ENCODE measurements around the gene LYPD5. TPM values are rescaled to one million over a fixed set of nuclear protein-coding genes. Genes with fewer than 3 reads are reported as not detected.
"Not testable (repeated sequence)": the region's sequence is repeated elsewhere in the genome, so short reads cannot be mapped to it uniquely, and the experiment has no call there.

LYPD5 gene
- total RNA-seq, 2 experiments from 2014 or later, result 0.51 to 0.61 TPM

- intact Hi-C loops (cut with micrococcal nuclease), result no loop called here
- TF ChIP-seq CTCF (IDR thresholded peaks at IDR 0.05), result no peak
- ATAC-seq (no peak), DNase-seq (no peak)
- H3K36me3 Mint-ChIP-seq (ENCODE audit: low read depth), result peaks cover 87% of the 10 kb centered on the region
- peaks cover 46% of the 10 kb centered on the region for H3K9me3 Mint-ChIP-seq
- CTCF ChIA-PET, result interaction anchor here (1.4 kb wide), 1 partner anchor 12 kb away, joined by 3 read pairs; the partner anchor contains the start of gene ZNF283
- H3K27ac Mint-ChIP-seq, result no peak overlapping the region
- no peak overlapping the region for H3K4me3 Mint-ChIP-seq
- POLR2A ChIA-PET, result interaction anchor here (0.6 kb wide), 1 partner anchor 325 kb away, joined by 3 read pairs; no protein-coding TSS in a partner anchor
- H3K27me3 Mint-ChIP-seq, result no peaks in the 10 kb centered on the region
- H3K4me1 Mint-ChIP-seq (ENCODE audit: low read depth), result no peaks in the 10 kb centered on the region
These were observed 36.9 kb upstream of the LYPD5 start for GRCh38 chr19:43839139-43839538.

- Mint-ChIP-seq H3K36me3 (ENCODE audit: low read depth) (peaks cover 33% of the 10 kb centered on the region), H3K4me1 (ENCODE audit: low read depth) (peaks cover 16% of the 10 kb centered on the region), H3K27ac (peak within 1 kb of the TSS; percentile 80), H3K4me3 (peak within 1 kb of the TSS; percentile 88), H3K9me3 (peaks cover 15% of the 10 kb centered on the region), H3K27me3 (peaks cover 15% of the 10 kb centered on the region)
- no peak for TF ChIP-seq CTCF (IDR thresholded peaks at IDR 0.05)
- POLR2A ChIA-PET, result interaction anchor here (0.6 kb wide), 1 partner anchor 664 kb away, joined by 3 read pairs; no protein-coding TSS in a partner anchor
- DNase-seq (peak; percentile 92), ATAC-seq (peak; percentile 99)
- CTCF ChIA-PET, result interaction anchor here (0.8 to 1.6 kb wide), 4 partner anchors 13 to 232 kb away, joined by 3 to 4 read pairs (median 3); no protein-coding TSS in a partner anchor
- intact Hi-C loops (cut with micrococcal nuclease), result no loop called here
These were observed 24.8 kb upstream of the LYPD5 start, which contains the start of gene ZNF283 for GRCh38 chr19:43826787-43827754. Gene ZNF283 (plus strand): TSS chr19:43827321. CDS start chr19:43833505, 6,184 bp downstream.

- DNase-seq; intact Hi-C loops (cut with micrococcal nuclease): not testable (repeated sequence)
- peaks cover 27% of the 10 kb centered on the region for H3K4me1 Mint-ChIP-seq (ENCODE audit: low read depth)
These were observed 22.3 kb upstream of the LYPD5 start for GRCh38 chr19:43824572-43824971.

GRCh38 chr19:43823856-43824255 lies 21.6 kb upstream of the LYPD5 start:
- intact Hi-C loops (cut with micrococcal nuclease); H3K27ac Mint-ChIP-seq; ATAC-seq; H3K4me3 Mint-ChIP-seq; CTCF ChIA-PET; POLR2A ChIA-PET; DNase-seq: not testable (repeated sequence)
- Mint-ChIP-seq H3K4me1 (ENCODE audit: low read depth) (peaks cover 27% of the 10 kb centered on the region), H3K27me3 (peaks cover 30% of the 10 kb centered on the region), H3K36me3 (ENCODE audit: low read depth) (peaks cover 15% of the 10 kb centered on the region), H3K9me3 (peaks cover 20% of the 10 kb centered on the region)

More at GRCh38 chr19:43824572-43824971, 22.3 kb upstream of the LYPD5 start:
- peaks cover 20% of the 10 kb centered on the region for H3K36me3 Mint-ChIP-seq (ENCODE audit: low read depth)
- peaks cover 21% of the 10 kb centered on the region for H3K9me3 Mint-ChIP-seq
- H3K27ac Mint-ChIP-seq, CTCF ChIA-PET, POLR2A ChIA-PET, ATAC-seq, H3K4me3 Mint-ChIP-seq: not testable (repeated sequence)
- peaks cover 30% of the 10 kb centered on the region for H3K27me3 Mint-ChIP-seq

- peak overlapping the region; percentile 70 for H3K4me3 Mint-ChIP-seq
- CTCF ChIA-PET, result interaction anchor here (0.8 to 1.7 kb wide), 4 partner anchors 11 to 152 kb away, joined by 3 to 6 read pairs (median 4); partner anchors contain the start of gene KCNN4
- DNase-seq, result no peak
- POLR2A ChIA-PET, result interaction anchor here (0.7 kb wide), 1 partner anchor 136 kb away, joined by 3 read pairs; no protein-coding TSS in a partner anchor
- no peak for ATAC-seq
- intact Hi-C loops (cut with micrococcal nuclease), result no loop called here
- H3K27ac Mint-ChIP-seq, result no peak overlapping the region
- peaks cover 5% of the 10 kb centered on the region for H3K36me3 Mint-ChIP-seq (ENCODE audit: low read depth)
- H3K27me3 Mint-ChIP-seq, result peaks cover 41% of the 10 kb centered on the region
- peaks cover 11% of the 10 kb centered on the region for H3K4me1 Mint-ChIP-seq (ENCODE audit: low read depth)
- H3K9me3 Mint-ChIP-seq, result peaks cover 10% of the 10 kb centered on the region
- TF ChIP-seq CTCF (IDR thresholded peaks at IDR 0.05), result no peak
These were observed 18.6 kb upstream of the LYPD5 start for GRCh38 chr19:43820884-43821215.

Measured in activated CD8-positive, alpha-beta T cell treated with anti-CD3 and anti-CD28 coated beads for 36 hours (primary cell).